ENCODE results near the gene PATJ.
"Not testable (repeated sequence)": the region's sequence is repeated elsewhere in the genome, so short reads cannot be mapped to it uniquely, and the experiment has no call there.

PATJ gene

GRCh38 chr1:62109124-62109523 lies 366.8 kb downstream of the PATJ start:
- no peak for DNase-seq

- no peak for DNase-seq
Observed at GRCh38 chr1:62110198-62110817, 368.0 kb downstream of the PATJ start.

DNA sequence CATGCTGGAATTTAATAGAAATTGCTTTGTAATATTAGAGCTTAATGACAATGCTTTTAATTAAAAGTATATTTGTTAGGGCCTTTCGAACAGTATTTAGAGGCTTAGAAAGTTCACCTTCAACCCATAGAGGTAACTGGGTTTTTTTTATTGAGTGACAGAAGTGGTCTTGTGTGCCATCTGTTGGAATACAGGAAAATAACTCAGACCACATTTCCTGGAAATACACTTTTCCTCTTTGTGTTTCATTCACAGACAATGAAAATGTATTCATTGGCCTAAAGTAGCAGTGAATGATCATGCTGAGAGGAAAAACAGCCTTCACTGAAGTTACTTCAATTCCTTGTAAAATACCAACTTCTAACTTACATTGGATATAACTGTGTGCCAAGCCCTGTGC lies 368.8 kb downstream of the PATJ start:
- DNase-seq, result no peak

- no peak for DNase-seq
Observed at GRCh38 chr1:62113507-62113906, 371.2 kb downstream of the PATJ start.

- no peak for DNase-seq
Observed at GRCh38 chr1:62117018-62117750, 374.9 kb downstream of the PATJ start.

GRCh38 chr1:62126579-62127290 lies 384.5 kb downstream of the PATJ start:
- DNase-seq, result no peak

- DNase-seq, result no peak
Observed at GRCh38 chr1:62128745-62129144, 386.5 kb downstream of the PATJ start.

GRCh38 chr1:62131093-62131725 lies 388.9 kb downstream of the PATJ start:
- peak; percentile 64 for DNase-seq

DNA sequence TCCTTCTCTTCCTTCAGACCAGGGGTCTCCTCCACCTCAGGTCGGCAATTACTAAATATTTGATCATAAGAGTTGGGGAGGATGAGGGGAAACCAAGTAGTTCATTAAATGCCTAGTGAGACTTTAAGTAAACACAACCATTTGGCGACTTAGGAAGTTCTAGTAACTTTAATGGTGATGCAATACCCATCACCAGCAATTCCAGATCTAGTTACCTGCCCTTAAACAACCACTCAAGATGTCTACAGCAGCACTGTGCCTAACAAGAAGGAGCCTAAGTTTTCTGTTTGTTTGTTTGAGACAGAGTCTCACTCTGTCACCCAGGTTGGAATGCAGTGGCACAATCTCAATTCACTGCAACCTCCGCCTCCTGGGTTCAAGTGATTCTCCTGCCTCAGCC lies 395.7 kb downstream of the PATJ start:
- DNase-seq, result no peak

DNA sequence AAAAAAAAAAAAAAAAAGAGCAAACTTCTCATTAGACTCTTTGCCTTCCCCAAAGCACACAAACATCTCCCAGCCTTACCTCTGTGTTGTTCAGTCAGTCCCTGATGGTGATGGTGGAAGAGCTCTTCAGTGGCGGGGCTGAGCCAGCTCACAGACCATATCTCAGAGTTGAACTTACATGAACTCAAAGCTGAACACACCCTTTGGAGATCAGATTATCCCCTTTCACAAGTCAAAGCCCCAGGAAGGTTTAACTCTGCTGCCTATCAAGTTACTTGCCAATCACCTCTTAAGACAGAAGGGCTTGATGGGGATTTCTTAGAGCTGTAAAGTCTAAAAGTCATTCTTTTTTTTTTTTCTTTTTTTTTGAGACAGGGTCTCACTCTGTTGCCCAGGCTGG lies 397.1 kb downstream of the PATJ start:
- no peak for DNase-seq

DNA sequence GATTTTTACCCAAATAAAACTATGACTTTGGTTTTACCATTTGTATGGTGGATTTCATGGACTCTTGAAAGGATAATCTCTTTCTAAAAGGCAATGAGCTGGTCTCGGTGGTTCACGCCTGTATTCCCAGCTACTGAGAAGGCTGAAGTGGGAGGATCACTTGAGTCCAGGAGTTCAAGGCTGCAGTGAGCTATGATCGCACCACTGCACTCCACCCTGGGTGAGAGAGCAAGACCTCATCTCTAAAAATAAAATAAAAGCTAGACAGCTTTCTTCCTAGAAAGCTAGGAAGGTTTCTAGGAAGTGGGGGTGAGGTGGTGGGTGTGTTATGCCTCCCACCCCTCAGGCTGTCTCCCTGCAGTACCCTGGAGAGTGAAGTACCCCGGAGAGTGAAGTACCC lies 398.4 kb downstream of the PATJ start:
- no peak for DNase-seq

DNA sequence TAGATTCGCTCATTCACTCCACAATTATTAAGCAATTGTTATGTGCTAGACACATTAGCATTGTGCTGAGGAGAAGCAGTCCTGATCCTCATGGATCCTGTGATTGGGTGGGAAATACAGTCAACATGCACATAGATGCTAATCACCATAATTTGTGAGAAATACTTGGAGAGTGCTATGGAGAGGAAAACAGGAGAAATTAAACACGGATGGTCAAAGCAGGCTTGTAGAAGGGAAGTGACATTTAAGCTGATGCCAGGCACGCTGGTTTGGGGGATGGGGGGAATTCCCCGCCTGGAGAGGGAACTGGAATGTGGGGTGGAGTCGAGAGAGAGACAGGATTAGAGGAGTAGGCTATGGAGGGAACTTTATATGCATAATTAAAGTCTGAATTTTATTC lies 400.2 kb downstream of the PATJ start:
- no peak for DNase-seq

- DNase-seq, result peak; percentile 45
Observed at GRCh38 chr1:62144238-62144831, 402.1 kb downstream of the PATJ start.

DNA sequence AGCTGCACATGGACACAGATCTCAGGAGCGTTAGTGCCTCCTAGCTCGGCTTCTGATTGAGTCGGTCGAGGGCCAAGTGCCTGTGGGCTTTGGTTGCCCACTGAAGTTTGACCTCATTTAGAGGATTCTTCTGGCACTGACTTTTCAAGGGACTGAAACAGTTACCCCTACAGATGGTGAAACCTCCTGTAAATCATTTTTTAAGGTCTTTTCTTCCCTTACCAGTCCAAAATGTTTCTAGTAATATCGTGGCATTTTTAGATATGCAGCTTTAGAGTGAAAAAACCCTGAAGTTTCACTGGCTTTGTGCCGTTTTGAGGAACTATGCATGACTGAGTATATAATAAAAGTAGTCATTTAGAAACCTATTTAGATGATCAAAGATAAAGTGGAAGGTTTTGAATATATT lies 417.7 kb downstream of the PATJ start:
- no peak for DNase-seq

GRCh38 chr1:62161711-62162110 lies 419.4 kb downstream of the PATJ start:
- DNase-seq, result no peak

DNA sequence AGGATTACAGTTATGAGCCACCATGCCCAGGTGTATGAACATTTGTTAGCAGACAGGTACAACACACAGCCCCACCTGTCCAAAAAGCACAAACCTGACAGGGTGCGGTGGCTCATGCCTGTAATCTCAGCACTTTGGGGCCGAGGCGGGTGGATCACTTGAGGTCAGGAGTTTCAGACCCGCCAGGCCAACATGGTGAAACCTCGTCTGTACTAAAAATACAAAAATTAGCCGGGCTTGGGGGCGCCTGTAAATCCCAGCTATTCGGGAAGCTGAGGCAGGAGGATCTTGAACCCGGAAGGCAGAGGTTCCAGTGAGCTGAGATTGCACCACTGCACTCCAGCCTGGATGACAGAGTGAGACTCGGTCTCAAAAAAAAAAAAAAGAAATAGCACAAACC lies 428.1 kb downstream of the PATJ start:
- not testable (repeated sequence) for DNase-seq

DNA sequence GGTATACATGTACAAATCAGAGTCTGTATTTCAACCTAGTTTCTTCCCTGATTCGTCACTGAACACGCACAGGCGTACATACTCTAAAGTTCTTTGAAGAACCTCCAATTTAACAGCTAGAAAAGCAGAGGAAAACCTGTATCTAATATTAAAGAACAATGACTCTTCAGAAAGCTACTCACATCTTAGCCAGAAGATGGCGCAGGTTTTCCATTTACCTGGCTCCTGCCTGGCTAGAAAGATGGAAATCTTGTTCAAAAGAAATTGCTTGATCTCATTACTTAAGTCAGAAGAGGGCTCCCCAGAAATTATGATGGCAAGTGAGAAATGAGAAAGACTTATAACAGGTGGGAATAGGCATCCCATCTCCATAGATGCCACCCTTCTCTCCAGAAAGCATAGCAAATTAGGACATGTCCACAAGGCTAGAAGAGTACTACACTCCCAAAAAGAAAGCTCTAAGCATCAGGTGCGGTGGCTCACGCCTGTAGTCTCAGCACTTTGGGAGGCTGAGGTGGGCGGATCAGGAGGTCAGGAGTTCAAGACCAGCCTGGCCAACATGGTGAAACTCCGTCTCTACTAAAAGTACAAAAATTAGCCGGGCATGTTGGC lies 433.4 kb downstream of the PATJ start:
- peak; percentile 47 for DNase-seq

DNA sequence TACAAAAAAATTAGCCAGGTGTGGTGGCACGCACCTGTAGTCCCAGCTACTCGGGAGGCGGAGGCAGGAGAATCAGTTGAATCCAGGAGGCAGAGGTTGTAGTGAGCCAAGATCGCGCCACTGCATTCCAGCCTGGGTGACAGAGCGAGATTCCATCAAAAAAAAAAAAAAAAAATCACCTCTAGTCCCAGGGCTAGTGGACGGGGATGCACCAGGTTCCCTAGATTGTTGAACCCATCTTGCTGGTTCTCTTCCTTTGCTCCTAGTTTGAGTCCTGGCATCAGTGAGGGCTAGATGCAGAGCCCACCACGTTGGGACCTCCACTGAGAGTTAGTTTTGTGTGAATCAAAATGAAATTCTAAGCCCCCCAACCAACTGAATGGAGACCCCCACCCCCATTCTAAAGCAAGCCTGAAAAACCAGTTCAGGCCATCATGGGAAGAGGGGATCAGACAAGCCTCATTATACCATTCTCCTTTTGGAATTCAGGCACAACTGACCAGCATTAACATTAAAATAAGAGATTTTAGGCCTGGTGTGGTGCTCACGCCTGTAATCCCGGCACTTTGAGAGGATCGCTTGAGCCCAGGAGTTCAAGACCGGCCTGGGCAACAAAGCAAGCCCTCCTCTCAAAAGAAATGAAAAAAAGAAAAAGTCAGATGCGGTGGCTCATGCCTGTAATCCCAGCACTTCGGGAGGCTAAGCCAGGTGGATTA lies 434.5 kb downstream of the PATJ start:
- no peak for DNase-seq

- no peak for DNase-seq
Observed at GRCh38 chr1:62177621-62178020, 435.3 kb downstream of the PATJ start.

GRCh38 chr1:62178372-62178771 lies 436.1 kb downstream of the PATJ start:
- DNase-seq, result no peak

DNA sequence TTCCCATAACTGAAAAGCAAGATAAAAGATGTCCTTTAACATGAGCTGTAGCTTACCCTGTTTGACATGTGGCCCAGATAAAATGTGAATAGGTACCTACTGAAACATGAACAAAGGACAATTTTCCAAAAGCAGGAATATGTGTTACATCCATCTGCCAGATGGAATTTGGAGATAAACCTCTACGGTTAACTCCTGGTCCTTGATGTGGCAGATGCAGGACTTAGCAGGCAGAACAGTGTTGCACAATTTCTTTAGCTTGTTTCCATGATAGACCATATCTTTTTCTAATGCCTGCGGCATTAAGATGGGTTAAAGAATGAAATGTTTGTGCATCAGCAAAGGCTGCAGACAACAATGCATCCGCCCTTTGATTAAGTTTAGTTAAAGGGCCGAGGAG lies 437.8 kb downstream of the PATJ start:
- not testable (repeated sequence) for DNase-seq

- no peak for DNase-seq
Observed at GRCh38 chr1:62180639-62181038, 438.4 kb downstream of the PATJ start.

Data from activated CD4-positive, alpha-beta T cell treated with anti-CD3 and anti-CD28 coated beads, Interleukin-10, Interleukin-2, amounts not matched to agents 100 ng/mL and 50 ng/mL, durations not matched to agents 16 hours and 8 hours (primary cell).